22Rv1 (cell line): ENCODE results near the gene C2orf92.

Source experiments
- ZFX ChIP-seq: fragments of 450-650 bp; IDR thresholded peaks from 2 replicates; pipeline ENCODE4 v1.6.1; 2017; ENCODE audit warnings: antibody characterized with exemption, borderline replicate concordance
- TF ChIP-seq, protein P1 (sequence below): fragments of 450-650 bp; IDR thresholded peaks from 2 replicates; pipeline ENCODE4 v1.5.1; 2017; ENCODE audit warnings: mild to moderate bottlenecking

DNA sequence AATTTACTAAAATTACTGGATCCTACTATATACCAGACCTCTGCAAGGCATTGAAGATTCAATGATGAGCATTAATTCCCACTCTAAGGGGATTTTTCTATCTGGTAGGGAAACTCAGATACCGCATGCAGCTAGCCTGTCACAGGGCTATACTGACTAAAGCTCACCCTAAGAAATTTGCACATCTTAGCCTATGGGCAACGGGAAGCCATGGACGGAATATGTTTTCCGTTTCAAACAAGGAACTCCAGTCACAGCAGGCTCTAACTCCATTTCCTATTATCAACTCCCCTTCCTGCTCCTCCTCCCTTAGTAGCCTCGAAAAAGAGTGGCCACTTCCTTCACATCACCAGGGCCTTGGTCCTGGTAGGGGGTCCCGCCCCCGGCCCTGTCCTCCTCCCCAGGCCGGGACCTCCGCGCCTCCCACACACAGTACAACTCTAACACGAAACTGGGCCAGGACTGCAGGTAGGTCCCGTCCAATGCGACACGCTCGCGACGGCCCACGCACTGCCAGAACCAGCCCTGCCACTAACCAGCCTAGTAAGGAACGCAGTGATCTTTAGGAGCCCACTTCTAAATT is 24.3 kb upstream of the C2orf92 start:
- TF ChIP-seq, protein P1, sequence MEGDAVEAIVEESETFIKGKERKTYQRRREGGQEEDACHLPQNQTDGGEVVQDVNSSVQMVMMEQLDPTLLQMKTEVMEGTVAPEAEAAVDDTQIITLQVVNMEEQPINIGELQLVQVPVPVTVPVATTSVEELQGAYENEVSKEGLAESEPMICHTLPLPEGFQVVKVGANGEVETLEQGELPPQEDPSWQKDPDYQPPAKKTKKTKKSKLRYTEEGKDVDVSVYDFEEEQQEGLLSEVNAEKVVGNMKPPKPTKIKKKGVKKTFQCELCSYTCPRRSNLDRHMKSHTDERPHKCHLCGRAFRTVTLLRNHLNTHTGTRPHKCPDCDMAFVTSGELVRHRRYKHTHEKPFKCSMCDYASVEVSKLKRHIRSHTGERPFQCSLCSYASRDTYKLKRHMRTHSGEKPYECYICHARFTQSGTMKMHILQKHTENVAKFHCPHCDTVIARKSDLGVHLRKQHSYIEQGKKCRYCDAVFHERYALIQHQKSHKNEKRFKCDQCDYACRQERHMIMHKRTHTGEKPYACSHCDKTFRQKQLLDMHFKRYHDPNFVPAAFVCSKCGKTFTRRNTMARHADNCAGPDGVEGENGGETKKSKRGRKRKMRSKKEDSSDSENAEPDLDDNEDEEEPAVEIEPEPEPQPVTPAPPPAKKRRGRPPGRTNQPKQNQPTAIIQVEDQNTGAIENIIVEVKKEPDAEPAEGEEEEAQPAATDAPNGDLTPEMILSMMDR = no peak
- no peak for TF ChIP-seq ZFX
